Measurements from ENCODE around the gene HEBP1.

GRCh38 chr12:12946686-12947355 is 53.2 kb downstream of the HEBP1 start:
- TF ChIP-seq CTCF (IDR thresholded peaks at IDR 0.05) (no peak), POLR2A (IDR thresholded peaks at IDR 0.05; ENCODE audit: low read depth) (no peak), POLR2AphosphoS5 (IDR thresholded peaks at IDR 0.05) (no peak)

Measured in esophagus muscularis mucosa (tissue), 3 donors.